ENCODE results near the gene TPSB2. TPM values are rescaled to one million over a fixed set of nuclear protein-coding genes. Genes with fewer than 3 reads are reported as not detected.
"Not testable (repeated sequence)": the region's sequence is repeated elsewhere in the genome, so short reads cannot be mapped to it uniquely, and the experiment has no call there.

The TPSB2 gene
- 5.8 TPM for total RNA-seq

DNA sequence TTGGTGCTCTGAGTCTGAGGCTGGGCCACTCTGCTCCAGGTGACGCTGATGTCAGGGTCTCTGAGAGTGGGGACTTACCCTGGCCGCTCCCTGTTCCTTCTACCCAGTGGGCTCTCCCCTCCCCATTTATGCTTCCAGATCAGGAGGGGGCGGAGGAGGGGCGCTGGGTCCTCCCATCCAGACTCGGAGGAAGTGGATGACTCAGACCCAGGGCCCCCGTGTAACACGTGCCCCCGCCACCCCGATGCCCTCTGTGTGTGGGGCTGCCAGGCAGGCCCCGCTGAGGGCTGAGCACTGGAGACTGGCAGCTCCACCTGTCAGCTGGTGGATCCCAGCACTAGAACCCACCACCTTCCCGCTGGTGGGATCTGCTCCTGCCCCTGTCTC, at the start of gene TPSB2:
TPSB2 (minus strand) TSS at position 101 of the 387 bp plus-strand sequence. CDS start 233 bp downstream, outside the sequence.
- DNase-seq = not testable (repeated sequence)

DNA sequence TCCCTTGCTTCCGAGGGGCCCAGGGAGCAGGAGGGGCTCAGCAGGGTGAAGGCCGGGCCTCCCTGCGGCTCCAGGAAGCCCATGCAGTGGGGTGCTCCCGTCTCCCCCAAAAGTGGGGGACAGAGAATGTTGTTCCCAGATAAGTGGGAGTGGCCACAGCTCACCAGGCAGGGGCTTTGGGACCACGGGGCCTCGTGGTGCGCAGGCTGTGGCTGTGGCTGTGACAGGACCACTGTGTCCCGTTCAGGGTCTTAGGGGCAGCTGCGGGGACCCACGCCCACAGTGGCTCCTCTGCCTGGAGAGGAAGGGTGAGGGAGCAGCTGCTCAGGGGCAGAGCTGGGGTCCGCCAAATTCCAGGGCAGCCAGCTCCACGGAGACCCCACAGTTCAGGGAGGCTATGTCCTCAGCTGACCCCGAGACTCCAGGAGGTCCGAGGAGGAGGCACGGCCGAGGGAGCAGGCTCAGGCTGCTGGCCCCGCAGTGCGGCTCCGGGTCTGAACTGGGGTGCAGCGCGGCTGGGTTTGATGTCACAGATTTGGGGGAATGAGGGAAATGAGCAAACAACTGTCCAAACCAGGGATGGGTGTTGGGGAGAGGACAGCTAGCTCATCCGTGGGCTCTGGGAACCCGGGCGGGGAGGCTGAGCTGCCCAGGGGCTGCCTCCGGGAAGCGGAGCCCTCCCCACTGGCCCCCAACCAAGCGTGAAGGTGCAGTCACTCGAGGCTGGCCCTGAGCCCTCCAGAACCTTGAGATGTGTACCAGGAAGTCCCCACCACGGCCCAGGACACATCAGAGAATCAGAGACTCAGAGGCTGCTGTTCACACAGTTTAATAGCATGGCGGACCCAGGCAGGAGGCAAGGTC, 49.3 kb upstream of the TPSB2 start:
- DNase-seq = no peak

DNA sequence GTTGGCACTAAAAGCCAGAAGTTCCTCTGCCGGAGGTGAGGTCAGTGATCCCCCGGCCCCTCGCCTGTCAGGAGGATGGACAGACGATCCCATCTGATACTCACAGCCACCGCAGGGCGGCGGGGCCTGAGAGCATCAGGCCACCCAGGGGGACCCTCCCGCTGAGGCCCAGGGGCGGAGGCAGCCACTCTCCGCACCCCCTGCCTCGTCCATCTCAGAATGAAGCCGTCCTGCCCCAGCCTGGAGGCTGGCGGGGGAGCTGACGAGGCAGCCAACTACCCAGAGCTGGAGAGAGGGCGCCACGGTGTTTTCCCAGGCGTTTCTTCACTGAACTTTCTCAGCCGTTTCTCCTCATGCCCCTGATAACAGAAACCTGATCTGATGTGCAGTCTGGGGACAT, 48.5 kb upstream of the TPSB2 start:
- DNase-seq = no peak

DNA sequence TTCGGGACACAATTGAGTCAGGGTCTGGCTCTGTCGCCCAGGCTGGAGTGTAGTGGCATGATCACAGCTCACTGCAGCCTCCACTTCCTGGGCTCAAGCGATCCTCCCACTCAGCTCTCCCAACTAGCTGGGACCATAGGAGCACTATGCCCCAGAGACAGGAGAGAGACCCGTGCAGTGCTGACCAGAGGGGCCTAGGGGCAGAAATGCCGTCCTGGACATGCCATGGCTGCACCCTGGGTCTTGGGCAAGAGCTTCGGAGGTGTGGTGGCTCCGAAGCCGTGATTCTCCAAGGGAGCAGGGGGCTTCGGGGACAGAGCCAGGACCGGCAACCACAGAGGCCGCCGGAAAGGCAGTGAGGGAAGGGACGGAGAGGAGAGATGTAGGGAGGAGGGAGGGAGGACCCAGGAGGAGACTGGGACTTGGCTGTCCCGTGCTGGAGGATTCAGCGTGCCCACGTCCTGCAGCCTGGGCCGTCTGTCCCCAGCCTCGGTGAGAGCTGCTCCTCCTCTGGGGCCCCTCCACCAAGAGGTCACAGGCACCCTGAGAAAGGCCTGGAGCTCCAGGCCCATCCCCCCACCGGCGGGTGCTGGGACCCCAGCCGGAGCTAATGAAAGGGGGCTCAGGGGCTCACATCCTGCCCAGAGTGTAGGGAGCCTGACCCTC, 47.8 kb upstream of the TPSB2 start:
- no peak for DNase-seq

DNA sequence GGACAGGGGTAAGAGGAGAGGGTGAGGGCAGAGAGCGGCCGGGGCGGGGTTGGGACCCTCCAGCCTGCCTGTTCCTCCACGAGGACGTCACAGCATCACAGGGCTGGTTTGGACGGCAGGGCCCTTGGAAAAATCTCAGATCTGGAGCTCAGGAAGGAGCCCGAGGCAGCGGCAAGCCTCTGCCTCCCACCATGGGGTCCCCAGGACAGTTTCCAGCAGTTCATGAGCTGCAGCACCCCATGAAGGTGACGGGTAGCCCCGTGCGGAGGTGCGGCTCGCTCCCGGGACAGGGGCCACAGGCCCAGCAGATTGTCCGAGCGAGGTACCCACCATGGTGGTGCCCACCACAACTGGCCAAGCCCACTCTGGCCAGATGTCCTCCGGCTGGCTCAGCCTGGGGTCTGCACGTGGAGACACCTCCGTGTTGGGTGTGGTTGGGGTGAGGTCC, 47.2 kb upstream of the TPSB2 start:
- no peak for DNase-seq

DNA sequence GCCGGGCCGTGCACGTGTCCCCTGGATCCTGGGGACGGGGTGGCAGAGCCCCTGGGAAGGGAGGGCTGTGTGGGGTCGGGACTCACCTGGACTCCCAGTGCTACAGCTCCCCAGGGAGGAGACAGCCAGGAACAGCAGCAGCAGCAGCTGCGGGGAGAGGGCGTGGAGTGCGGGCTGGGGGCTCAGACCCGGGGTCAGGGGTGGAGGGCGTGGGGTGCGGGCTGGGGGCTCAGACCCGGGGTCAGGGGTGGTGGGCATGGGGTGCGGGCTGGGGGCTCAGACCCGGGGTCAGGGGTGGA, 46.5 kb upstream of the TPSB2 start:
- no peak for DNase-seq

DNA sequence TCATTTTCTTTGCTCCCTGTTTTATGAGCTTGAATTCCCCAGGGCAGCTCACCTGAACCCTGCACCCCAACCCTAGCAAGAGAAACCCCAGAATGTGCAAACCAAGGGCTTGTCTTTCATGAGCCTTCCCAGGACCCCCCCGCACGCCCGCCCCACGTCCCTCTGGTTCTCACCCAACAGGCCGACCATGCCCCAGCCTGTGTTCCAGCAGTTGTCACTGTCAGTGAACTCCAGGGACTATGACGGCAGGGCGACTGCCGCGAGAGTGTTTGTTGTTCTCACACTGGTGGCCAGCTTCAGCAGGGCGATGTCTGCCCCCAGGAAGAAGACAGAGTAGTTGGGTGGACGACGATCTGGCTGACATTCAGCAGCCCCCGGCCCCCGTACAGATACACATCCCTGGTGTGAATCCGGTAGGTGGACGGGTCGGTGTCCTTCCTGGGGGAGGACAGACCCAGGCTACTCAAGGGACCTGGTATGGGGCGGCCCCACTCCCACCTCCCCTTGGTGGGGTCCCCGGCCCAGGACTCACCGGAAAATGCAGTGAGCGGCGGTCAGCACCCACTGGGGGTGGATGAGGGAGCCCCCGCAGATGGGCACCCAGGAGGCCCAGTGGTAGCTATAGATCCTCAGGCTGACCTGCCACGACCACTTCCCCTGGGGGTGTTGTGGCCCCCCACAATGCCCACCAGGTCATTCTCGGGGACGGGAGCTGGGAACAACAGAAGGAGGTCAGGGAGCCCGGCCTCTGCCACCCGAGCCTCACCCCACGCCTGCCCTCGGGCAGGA, 46.0 kb upstream of the TPSB2 start:
- DNase-seq = peak; percentile 67

DNA sequence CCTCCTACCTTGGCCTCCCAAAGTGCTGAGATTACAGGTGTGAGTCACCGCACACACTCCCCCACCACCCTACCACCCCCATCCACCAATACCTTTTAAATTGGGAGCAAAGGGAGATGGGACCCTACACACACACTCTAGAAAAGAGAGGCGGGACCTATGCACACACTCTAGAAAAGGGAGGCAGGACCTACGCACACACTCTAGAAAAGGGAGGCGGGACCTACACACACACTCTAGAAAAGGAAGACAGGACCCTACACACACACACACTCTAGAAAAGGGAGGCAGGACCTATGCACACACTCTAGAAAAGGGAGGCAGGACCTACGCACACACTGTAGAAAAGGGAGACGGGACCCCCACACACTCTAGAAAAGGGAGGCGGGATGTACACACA, 44.8 kb upstream of the TPSB2 start:
- DNase-seq = no peak

DNA sequence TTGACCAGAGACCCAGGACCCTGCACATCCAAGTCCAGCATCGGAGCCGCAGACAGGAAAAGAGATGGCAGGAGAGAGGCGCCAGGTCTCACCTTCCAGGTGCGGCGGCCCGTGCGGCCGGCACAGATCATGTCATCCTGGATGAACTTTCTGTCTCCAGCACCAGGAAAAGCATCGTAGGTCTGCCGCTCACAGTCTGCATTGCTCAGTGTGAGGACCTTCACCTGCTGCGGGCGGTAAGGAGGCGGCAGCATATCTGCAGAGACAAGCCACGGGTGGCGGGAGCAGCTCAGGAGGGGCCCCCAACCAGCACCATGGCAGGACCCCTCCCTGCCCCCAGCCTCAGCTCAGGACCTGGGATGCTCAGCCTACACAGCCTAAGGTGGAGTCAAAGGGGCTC, 43.8 kb upstream of the TPSB2 start:
- DNase-seq = no peak

DNA sequence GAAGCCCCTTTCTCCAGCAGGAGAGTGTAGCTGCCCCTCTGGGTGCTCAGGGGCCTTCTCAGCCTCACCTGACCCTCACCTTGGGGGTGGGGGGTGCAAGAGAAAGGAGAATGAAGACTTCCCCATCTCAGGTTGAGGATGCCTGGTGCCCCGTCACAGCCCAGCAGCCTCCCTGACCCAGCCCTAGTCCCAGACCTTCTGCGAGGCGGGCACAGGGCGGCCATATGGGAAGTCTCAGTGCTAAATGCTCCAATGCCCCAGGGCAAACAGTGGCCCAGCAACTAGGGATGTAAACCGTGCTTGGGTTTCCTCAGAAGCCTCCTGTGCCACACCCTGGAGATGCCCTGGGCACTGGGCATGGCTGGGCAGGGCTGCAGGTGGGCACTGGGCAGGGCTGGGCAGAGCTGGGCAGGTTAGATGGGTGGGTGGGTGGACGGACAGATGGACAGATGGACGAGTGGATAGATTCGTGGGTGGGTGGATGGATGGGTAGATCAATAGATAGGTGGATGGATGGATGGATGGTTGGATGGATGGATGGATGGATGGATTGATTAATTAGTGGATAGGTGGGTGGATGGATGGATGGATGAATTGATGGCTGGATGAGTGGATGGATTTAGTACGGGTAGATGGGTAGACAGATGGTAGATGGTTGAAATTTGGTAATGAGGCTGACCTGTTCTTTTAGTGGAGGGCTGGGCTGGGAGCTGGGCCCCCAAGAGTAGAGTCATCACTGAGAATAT, 42.6 kb upstream of the TPSB2 start:
- no peak for DNase-seq

DNA sequence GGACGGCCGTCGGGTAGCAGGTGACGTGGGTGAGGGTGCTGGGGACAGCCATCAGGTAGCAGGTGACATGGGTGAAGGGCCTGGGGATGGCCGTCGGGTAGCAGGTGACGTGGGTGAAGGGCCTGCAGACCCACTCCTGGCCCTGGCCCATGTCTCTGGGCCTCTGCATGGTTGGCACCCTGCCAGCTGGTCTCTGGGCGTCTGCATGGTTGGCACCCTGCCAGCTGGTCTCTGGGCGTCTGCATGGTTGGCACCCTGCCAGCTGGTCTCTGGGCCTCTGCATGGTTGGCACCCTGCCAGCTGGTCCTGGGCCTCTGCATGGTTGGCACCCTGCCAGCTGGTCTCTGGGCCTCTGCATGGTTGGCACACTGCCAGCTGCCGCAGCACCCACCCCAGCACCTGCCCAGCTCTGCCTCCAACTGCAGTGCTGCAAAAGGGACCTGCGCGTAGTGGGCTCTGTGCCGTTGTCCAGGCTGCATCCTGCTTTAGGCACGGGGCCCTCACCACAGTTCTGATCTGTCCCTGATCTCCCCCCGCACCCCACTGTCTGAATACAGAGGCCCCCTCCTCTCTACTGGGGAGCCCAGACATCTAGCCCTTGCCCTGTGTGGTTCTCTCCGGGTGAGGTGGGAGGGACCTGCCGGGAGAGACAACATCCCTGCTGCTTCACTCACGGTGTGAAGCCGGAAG, 41.9 kb upstream of the TPSB2 start:
- peak; percentile 80 for DNase-seq

DNA sequence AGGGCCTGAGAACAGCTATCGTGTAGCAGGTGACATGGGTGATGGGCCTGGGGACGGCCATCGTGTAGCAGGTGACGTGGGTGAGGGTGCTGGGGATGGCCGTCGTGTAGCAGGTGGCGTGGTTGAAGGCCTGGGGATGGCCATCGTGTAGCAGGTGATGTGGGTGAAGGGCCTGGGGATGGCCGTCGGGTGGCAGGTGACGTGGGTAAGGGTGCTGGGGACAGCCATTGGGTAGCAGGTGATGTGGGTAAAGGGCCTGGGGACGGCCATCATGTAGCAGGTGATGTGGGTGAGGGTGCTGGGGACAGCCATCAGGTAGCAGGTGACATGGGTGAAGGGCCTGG, 41.4 kb upstream of the TPSB2 start:
- DNase-seq = no peak

DNA sequence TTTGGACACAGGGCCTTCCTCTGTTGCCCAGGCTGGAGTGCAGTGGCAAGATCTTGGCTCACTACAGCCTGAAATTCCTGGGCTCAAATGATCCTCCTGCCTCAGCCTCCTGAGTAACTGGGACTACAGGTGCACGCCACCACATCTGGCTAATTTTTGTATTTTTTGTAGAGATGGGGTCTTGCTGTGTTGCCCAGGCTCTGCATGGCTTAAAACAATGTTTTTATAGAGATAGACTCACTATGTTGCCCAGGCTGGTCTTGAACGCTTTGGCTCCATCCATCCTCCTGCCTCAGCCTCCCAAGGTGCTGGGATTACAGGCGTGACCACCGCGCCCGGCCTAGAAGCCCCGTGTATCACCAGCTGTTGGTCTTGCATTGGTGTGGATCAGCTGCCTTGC, 39.4 kb upstream of the TPSB2 start:
- not testable (repeated sequence) for DNase-seq

DNA sequence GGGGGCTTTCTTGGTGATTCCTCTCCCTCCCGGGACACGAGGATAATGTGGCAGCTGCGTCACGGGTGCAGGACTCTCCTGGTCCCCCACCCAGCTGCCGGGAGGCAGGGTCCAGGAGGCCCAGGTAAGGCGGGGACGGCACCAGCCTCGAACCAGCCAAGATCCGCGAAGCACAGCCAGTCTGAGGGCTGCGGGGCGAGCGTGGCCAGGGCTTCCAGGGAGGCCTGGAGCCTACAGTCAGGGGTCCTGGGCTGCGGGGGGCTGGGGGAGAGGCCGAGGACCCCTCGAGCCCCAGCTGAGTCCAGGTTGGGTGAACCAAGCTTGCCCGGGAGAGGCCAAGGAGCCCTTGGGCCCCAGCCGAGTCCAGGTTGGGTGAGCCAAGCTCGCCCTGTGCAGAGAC, 35.8 kb upstream of the TPSB2 start:
- no peak for DNase-seq

DNA sequence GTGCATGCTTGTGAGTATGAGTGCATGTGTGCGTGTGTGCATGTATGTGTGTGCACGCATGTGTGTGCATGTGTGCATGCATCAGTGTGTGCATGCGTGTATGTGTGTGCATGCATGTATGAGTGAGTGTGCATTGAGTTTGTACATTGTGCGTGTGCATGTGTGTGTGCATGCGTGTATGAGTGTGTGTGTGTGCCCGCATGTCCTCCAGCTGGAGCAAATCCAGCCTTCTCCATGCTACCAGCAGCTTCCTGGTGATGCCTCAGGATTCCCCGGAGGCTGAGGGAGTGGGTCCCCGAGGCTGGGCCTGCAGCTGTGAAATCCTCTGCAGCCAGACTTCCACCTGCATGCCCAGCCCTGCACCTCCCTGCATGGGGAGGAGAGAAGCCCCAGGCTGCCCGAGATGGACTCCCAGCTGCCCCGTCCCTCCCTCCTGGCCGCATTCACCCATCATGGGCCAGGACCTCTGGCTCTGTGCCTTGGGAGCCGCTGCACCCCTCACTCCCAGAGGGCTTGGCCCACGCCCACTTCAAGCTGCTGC, 35.2 kb upstream of the TPSB2 start:
- no peak for DNase-seq

DNA sequence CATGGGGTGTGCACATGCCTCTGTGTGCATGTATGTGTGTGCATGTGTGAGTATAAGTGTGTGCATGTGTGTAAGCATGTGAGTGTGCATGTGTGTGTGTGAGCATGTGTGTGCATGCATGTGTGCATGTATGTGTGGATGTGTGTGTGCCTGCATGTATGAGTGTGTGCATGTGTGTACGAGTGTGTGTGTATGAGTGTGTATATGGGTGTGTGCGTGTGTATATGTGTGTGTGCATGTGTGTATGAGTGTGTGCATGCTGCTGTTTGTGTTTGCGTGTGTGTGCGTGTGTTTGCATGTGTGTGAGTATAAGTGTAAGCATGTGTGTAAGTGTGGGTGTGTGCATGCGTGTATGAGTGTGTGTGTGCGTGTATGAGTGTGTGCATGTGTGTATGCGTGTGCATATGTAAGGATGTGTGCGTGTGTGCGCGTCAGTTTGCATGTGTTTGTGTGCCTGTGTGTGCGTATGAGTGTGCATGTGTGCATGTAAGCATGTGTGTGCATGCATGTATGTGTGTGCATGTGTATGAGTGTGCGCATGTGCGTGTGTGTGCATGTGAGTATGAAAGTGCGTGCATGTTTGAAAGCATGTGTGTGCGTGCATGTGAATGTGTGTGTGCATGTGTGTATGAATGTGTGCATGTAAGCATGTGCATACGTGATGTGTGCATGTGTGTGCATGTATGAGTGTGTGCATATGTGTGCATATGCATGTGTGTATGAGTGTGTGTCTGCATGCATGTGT, 34.5 kb upstream of the TPSB2 start:
- no peak for DNase-seq

DNA sequence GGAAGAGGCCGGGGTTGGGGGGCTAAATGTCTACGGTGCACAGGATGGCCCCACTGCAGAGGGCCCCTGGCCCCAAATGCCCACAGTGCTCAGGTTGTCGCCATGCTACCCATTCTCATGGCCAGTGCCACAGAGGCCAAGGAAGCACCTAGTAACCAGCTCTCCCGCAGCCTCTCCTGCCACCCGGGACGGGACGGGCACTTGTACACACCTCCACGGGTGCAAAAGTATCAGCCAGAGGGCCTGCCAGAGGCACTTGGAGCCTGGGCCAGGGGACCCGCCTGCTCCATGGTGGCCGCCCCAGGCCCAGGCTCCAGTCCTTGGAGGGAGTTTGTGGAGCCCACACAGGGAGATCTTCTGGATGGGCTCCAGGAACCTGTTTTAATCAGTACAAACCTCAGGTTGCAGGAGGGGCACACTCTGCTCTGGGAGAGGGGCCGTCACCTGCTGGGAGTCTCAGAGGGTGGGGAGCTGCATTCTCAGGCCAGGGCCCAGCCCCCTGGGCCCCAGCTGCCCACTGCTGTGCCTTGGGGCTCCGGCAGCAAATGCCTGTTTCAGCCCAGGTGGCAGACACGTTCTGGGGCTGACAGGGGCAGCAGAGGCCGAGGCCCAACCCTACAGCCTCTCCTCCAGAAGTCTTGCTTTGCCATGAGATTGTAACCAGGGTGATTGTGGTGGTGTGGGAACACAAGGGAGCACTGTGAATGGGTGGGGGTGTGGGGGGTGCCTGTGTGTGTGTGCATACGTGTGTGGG, 33.8 kb upstream of the TPSB2 start:
- DNase-seq = no peak

DNA sequence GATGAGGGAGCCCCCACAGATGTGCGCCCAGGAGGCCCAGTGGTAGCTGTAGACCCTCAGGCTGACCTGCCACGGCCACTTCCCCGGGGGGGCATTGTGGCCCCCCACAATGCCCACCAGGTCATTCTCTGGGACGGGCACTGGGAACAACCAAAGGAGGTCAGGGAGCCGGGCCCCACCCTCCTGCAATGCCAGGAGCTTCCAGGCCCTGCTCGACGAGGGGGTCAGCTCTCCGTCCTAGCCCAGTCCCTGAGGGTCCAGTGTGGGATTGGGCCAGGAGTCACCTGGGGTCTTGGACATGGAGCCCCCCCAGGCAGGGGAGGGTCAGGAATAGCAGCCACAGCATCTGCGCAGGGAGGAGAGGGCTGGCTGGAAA, 32.9 kb upstream of the TPSB2 start:
- no peak for DNase-seq

DNA sequence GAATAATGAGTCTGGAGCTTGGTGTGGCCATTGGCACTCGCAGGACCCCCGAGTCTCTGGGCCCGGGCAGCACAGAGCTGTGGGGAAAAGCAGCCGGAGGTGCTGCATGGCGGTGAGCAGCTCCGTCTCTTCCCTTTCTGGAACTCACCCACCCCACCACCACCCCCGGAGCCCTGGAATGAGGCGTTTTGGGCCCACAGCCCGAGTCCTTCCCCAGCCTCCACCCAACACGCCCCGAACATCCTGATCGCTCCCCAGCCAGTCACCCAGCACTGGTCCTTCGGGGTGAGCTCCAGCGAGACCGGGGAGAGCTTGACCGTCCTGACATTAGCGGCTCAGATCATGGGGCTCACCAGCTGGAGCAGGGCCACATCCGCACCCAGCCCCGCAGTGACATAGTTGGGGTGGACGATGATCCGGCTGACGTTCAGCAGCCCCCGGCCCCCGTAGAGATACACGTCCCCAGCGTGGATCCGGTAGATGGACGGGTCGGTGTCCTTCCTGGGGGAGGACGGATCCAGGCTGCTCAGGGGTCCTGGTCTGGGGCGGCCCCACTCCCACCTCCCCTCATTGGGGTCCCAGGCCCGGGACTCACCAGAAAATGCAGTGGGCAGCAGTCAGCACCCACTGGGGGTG, 32.3 kb upstream of the TPSB2 start:
- no peak for DNase-seq
